Midbrain (tissue), 1 donor: ENCODE results near the gene SFI1.
"Not testable (repeated sequence)": the region's sequence is repeated elsewhere in the genome, so short reads cannot be mapped to it uniquely, and the experiment has no call there.

ENCODE experiments used
- DNase-seq: peaks from one replicate; lab custom pipeline; 2025; lab: John Stamatoyannopoulos, UW

Gene SFI1

GRCh38 chr22:31491218-31491962 lies 4.9 kb upstream of the SFI1 start:
- no peak for DNase-seq

- DNase-seq: no peak
Observed at GRCh38 chr22:31492151-31492550, 4.2 kb upstream of the SFI1 start.

GRCh38 chr22:31493355-31493754 lies 3.0 kb upstream of the SFI1 start:
- DNase-seq: not testable (repeated sequence)

GRCh38 chr22:31495343-31495742 lies 993 bp upstream of the SFI1 start:
- DNase-seq: no peak

- no peak for DNase-seq
Observed at GRCh38 chr22:31496735-31497146, 405 bp downstream of the SFI1 start.

GRCh38 chr22:31497148-31497938 lies 1.0 kb downstream of the SFI1 start:
- no peak for DNase-seq

GRCh38 chr22:31501738-31502137 lies 5.4 kb downstream of the SFI1 start:
- no peak for DNase-seq

GRCh38 chr22:31503211-31503964 lies 7.1 kb downstream of the SFI1 start:
- DNase-seq: no peak

GRCh38 chr22:31504282-31504681 lies 7.9 kb downstream of the SFI1 start:
- DNase-seq: no peak

- not testable (repeated sequence) for DNase-seq
Observed at GRCh38 chr22:31507517-31507916, 11.2 kb downstream of the SFI1 start.

GRCh38 chr22:31508536-31508935 lies 12.2 kb downstream of the SFI1 start:
- DNase-seq: no peak

GRCh38 chr22:31509061-31509762 lies 12.9 kb downstream of the SFI1 start:
- no peak for DNase-seq

GRCh38 chr22:31520051-31520450 lies 23.7 kb downstream of the SFI1 start:
- DNase-seq: no peak

- DNase-seq: not testable (repeated sequence)
Observed at GRCh38 chr22:31524132-31524531, 27.8 kb downstream of the SFI1 start.

- no peak for DNase-seq
Observed at GRCh38 chr22:31526270-31526669, 29.9 kb downstream of the SFI1 start.

- no peak for DNase-seq
Observed at GRCh38 chr22:31530823-31531195, 34.5 kb downstream of the SFI1 start.

- no peak for DNase-seq
Observed at GRCh38 chr22:31532060-31532459, 35.7 kb downstream of the SFI1 start.

GRCh38 chr22:31533374-31533773 lies 37.0 kb downstream of the SFI1 start:
- DNase-seq: no peak

- DNase-seq: no peak
Observed at GRCh38 chr22:31537019-31537535, 40.7 kb downstream of the SFI1 start.

- no peak for DNase-seq
Observed at GRCh38 chr22:31538815-31539214, 42.5 kb downstream of the SFI1 start.

- DNase-seq: not testable (repeated sequence)
Observed at GRCh38 chr22:31540166-31540565, 43.8 kb downstream of the SFI1 start.

GRCh38 chr22:31540966-31541365 lies 44.6 kb downstream of the SFI1 start:
- no peak for DNase-seq
